H1 (cell line): ENCODE measurements around the gene AGXT2. TPM values are rescaled to one million over a fixed set of nuclear protein-coding genes. Genes with fewer than 3 reads are reported as not detected.

ENCODE experiments used
- CTCF ChIA-PET: fragments of 300-600 bp; sonication (Branson Sonifier 250); formaldehyde crosslinking; loops from one replicate; lab custom pipeline; 2021; ENCODE audit not compliant: partially characterized antibody; lab: Charles Lee
- POLR2A ChIA-PET: fragments of 300-600 bp; sonication (Branson Sonifier 250); formaldehyde crosslinking; loops from one replicate; lab custom pipeline; 2021; ENCODE audit warnings: inconsistent platforms; ENCODE audit not compliant: partially characterized antibody; lab: Charles Lee
- DNase-seq, 2 experiments: peaks; one replicate each; pipeline versions ENCODE4 v3.0.0 to v3.0.0-alpha.2; 2010 to 2022; ENCODE audit warnings: low spot score in 2 of 2, low read depth in 1 of 2, mixed read lengths in 1 of 2
- FAIRE-seq: peaks from 2 replicates; lab custom pipeline; 2011; peaks lifted over from hg19 to GRCh38; lab: Jason Lieb, UNC
- H2AFZ ChIP-seq: 2 replicates; pipeline ENCODE4 v1.8.1; 2012; ENCODE audit warnings: low read length, inconsistent platforms
- H2AK5ac ChIP-seq: 2 replicates; pipeline ENCODE4 v1.6.1; 2013; ENCODE audit warnings: low read depth, low read length
- H2BK120ac ChIP-seq: replicated peaks from 2 replicates; pipeline ENCODE3; 2013; ENCODE audit warnings: low read depth, low read length, inconsistent platforms
- H2BK12ac ChIP-seq: 2 replicates; pipeline ENCODE4 v1.6.1; 2013; ENCODE audit warnings: low read depth, low read length
- H2BK15ac ChIP-seq: 2 replicates; pipeline ENCODE4 v1.6.1; 2013; ENCODE audit warnings: low read length
- H2BK20ac ChIP-seq: 2 replicates; pipeline ENCODE4 v1.6.1; 2013; ENCODE audit warnings: low read length
- H2BK5ac ChIP-seq: 2 replicates; pipeline ENCODE4 v1.6.1; 2013; ENCODE audit warnings: low read depth, low read length
- H3K14ac ChIP-seq: 2 replicates; pipeline ENCODE4 v1.6.1; 2013; ENCODE audit warnings: inconsistent platforms; ENCODE audit not compliant: insufficient read length
- H3K18ac ChIP-seq: 2 replicates; pipeline ENCODE4 v1.6.1; 2013; ENCODE audit warnings: low read length; ENCODE audit errors: extremely low read depth
- H3K23ac ChIP-seq: 2 replicates; pipeline ENCODE4 v1.6.1; 2013; ENCODE audit warnings: inconsistent platforms; ENCODE audit not compliant: insufficient read length
- H3K23me2 ChIP-seq: 2 replicates; pipeline ENCODE4 v1.6.1; 2013; ENCODE audit warnings: low read depth, low read length
- H3K27ac ChIP-seq: 2 replicates; pipeline ENCODE4 v1.6.1; 2011; ENCODE audit warnings: low read depth, low read length, inconsistent platforms
- H3K27me3 ChIP-seq, 4 experiments: replicated peaks in 1 of 4; 1 replicate in 1 of 4; 2 replicates in 3 of 4; pipeline versions ENCODE4 v1.6.1 to v1.8.1; 2011 to 2013; ENCODE audit warnings: low read length in 3 of 4, mild to moderate bottlenecking in 3 of 4, inconsistent platforms in 2 of 4, mixed read lengths in 2 of 4, moderate library complexity in 1 of 4; ENCODE audit not compliant: control insufficient read depth in 3 of 4, insufficient read depth in 3 of 4; ENCODE audit errors: extremely low read depth in 1 of 4
- H3K36me3 ChIP-seq, 4 experiments: 2 replicates each; pipeline versions ENCODE4 v1.6.1 to v1.8.1; 2011 to 2013; ENCODE audit warnings: mild to moderate bottlenecking in 4 of 4, low read length in 3 of 4, moderate library complexity in 2 of 4, control low read depth in 1 of 4, inconsistent platforms in 1 of 4; ENCODE audit not compliant: insufficient read depth in 4 of 4, control insufficient read depth in 2 of 4
- H3K4ac ChIP-seq: replicated peaks from 2 replicates; pipeline ENCODE3; 2013; ENCODE audit warnings: low read length, low read depth, mixed read lengths, inconsistent platforms; ENCODE audit not compliant: insufficient read length
- H3K4me1 ChIP-seq, 4 experiments: replicated peaks in 1 of 4; 1 replicate in 1 of 4; 2 replicates in 3 of 4; pipeline versions ENCODE4 v1.6.1 to v1.8.1; 2011 to 2013; ENCODE audit warnings: low read length in 3 of 4, inconsistent platforms in 2 of 4, mixed read lengths in 1 of 4; ENCODE audit not compliant: insufficient read depth in 4 of 4, control insufficient read depth in 3 of 4
- H3K4me2 ChIP-seq, 2 experiments: 2 replicates each; pipeline versions ENCODE4 v1.6.1 to v1.8.1; 2011 to 2013; ENCODE audit warnings: low read depth in 2 of 2, low read length in 2 of 2, control low read depth in 1 of 2, inconsistent platforms in 1 of 2, mild to moderate bottlenecking in 1 of 2; ENCODE audit not compliant: insufficient read depth in 1 of 2
- H3K4me3 ChIP-seq, 4 experiments: fragments of 200-600, 300-600 bp in 1 of 4; sonication (generic), shearing (Covaris generic), sonication (Bioruptor Twin) in 1 of 4; 2 replicates each; pipeline versions ENCODE4 v1.5.1 to v1.8.1; 2011 to 2016; ENCODE audit warnings: low read length in 4 of 4, low read depth in 3 of 4, control low read depth in 2 of 4, inconsistent platforms in 2 of 4, mild to moderate bottlenecking in 2 of 4, mixed read lengths in 1 of 4, moderate library complexity in 1 of 4; ENCODE audit not compliant: insufficient read depth in 2 of 4; ENCODE audit errors: extremely low read depth in 1 of 4
- H3K56ac ChIP-seq: replicated peaks from 2 replicates; pipeline ENCODE3; 2013; ENCODE audit warnings: low read depth, mild to moderate bottlenecking, mixed read lengths, low read length, inconsistent platforms; ENCODE audit not compliant: insufficient read length
- H3K79me1 ChIP-seq: 2 replicates; pipeline ENCODE4 v1.6.1; 2013; ENCODE audit warnings: low read depth, low read length, control low read depth
- H3K79me2 ChIP-seq, 2 experiments: 2 replicates each; pipeline versions ENCODE4 v1.6.1 to v1.8.1; 2012 to 2013; ENCODE audit warnings: low read length in 2 of 2, mild to moderate bottlenecking in 2 of 2, inconsistent platforms in 1 of 2; ENCODE audit not compliant: insufficient read depth in 2 of 2, control insufficient read depth in 1 of 2
- H3K9ac ChIP-seq, 4 experiments: replicated peaks in 1 of 4; 1 replicate in 1 of 4; 2 replicates in 3 of 4; pipeline versions ENCODE4 v1.6.1 to v1.8.1; 2011 to 2013; ENCODE audit warnings: low read depth in 3 of 4, low read length in 3 of 4, control low read depth in 2 of 4, mild to moderate bottlenecking in 2 of 4, moderate library complexity in 2 of 4, inconsistent platforms in 1 of 4; ENCODE audit errors: extremely low read depth in 1 of 4
- H3K9me3 ChIP-seq, 2 experiments: 2 replicates each; pipeline versions ENCODE4 v1.6.1 to v1.8.1; 2012 to 2013; ENCODE audit warnings: mild to moderate bottlenecking in 2 of 2, moderate library complexity in 2 of 2, control low read depth in 1 of 2, inconsistent platforms in 1 of 2, low read depth in 1 of 2, low read length in 1 of 2, mixed read lengths in 1 of 2; ENCODE audit not compliant: insufficient read depth in 2 of 2
- H4K20me1 ChIP-seq, 2 experiments: replicated peaks in 1 of 2; 2 replicates each; pipeline versions ENCODE3 to v1.8.1; 2011 to 2013; ENCODE audit warnings: inconsistent platforms in 2 of 2, low read length in 2 of 2, mild to moderate bottlenecking in 1 of 2; ENCODE audit not compliant: insufficient read depth in 2 of 2, control insufficient read depth in 1 of 2
- H4K5ac ChIP-seq: 2 replicates; pipeline ENCODE4 v1.6.1; 2013; ENCODE audit warnings: low read length, low read depth, mixed read lengths, inconsistent platforms; ENCODE audit not compliant: insufficient read length
- H4K8ac ChIP-seq: 2 replicates; pipeline ENCODE4 v1.8.0; 2013; ENCODE audit warnings: mild to moderate bottlenecking, moderate library complexity, low read length, inconsistent platforms; ENCODE audit not compliant: insufficient read depth; ENCODE audit errors: extremely low read depth
- H4K91ac ChIP-seq: replicated peaks from 2 replicates; pipeline ENCODE3; 2013; ENCODE audit warnings: low read length, mixed read lengths, inconsistent platforms; ENCODE audit not compliant: insufficient read length
- CHD1 ChIP-seq: IDR thresholded peaks from 2 replicates; pipeline ENCODE4 v1.6.1; 2012; ENCODE audit warnings: low read depth, low read length, improper control_type of control experiment
- EP300 ChIP-seq, 2 experiments: IDR thresholded peaks; 1 replicate in 1 of 2; 2 replicates in 1 of 2; pipeline ENCODE4 v1.6.1; 2011 to 2012; ENCODE audit warnings: low read depth in 2 of 2, low read length in 2 of 2, mild to moderate bottlenecking in 2 of 2, borderline replicate concordance in 1 of 2, inconsistent platforms in 1 of 2, moderate library complexity in 1 of 2
- GABPA ChIP-seq: IDR thresholded peaks from 2 replicates; pipeline ENCODE4 v1.6.1; 2011; ENCODE audit warnings: mild to moderate bottlenecking, low read length, moderate library complexity, borderline replicate concordance; ENCODE audit not compliant: insufficient read depth
- JUND ChIP-seq: IDR thresholded peaks from 2 replicates; pipeline ENCODE4 v1.6.1; 2011; ENCODE audit warnings: mild to moderate bottlenecking, improper control_type of control experiment, low read length
- TCF12 ChIP-seq: IDR thresholded peaks from 2 replicates; pipeline ENCODE4 v1.6.1; 2011; ENCODE audit warnings: low read depth, mild to moderate bottlenecking, low read length
- WGBS, 2 experiments: shearing (Covaris generic) in 1 of 2; methylation state at CpG; one replicate each; pipeline versions ENCODE4 v1.1.6 to v1.1.7; 2013 to 2015; ENCODE audit warnings: low lambda C conversion rate in 2 of 2, mixed read lengths in 2 of 2, inconsistent platforms in 1 of 2, low coverage in 1 of 2, missing lambda C conversion rate in 1 of 2; ENCODE audit not compliant: insufficient replicate concordance in 2 of 2, insufficient coverage in 1 of 2, insufficient read length in 1 of 2; ENCODE audit errors: extremely low coverage in 1 of 2, missing lambda C conversion rate in 1 of 2; 5-methylcytosine and 5-hydroxymethylcytosine counted together
- polyA plus RNA-seq, 7 experiments: library from polyadenylated mRNA; depleted of rRNA in 3 of 7; stranded (reverse) in 5 of 7; unstranded in 2 of 7; fragments of >200 nt in 5 of 7; fragments of 200-250 nt in 2 of 7; gene quantifications; 1 replicate in 5 of 7; 2 replicates in 1 of 7; 4 replicates in 1 of 7; pipeline versions ENCODE4 v1.2.1 to v1.2.3, GENCODE V29; 2011 to 2013; ENCODE audit warnings: missing spikeins in 2 of 7, mixed read lengths in 2 of 7
- total RNA-seq: library from RNA; stranded (reverse); fragmentation: NEBNext Ultra II Directional; extraction: Animal tissue kit (Norgen Biotek cat#: 25700); gene quantifications from 2 replicates; pipeline ENCODE4 v1.2.1, GENCODE V29; 2021

AGXT2 gene
- total and polyA plus RNA-seq, 2 of the 8 experiments (the other 6 are each of a cell fraction or from before 2014, with no cell fraction given): not detected

DNA sequence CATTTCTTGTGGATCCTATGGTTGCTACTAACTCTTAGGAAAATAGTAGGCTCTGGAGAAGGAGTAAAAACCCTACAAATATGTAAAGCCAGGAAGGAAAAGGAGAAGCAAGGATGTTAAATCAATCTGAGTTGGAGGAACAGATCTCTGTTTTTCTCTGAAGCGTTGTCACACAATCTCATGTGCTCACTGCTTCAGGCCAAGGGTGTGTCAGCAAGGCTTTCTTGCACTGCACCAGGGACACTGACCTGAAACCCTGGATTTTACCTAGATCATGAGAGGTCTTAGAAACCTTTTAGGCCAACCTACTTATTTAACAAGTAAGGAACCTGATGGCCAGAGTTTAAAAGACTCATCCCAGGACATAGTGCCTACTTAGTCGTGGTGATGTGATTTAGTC, 12.5 kb upstream of the AGXT2 start:
- Histone ChIP-seq H3K9me3 (no peaks in the 10 kb centered on the region), H3K27me3 (no peaks in the 10 kb centered on the region), H3K23me2 (no peaks in the 10 kb centered on the region), H3K36me3 (no peaks in the 10 kb centered on the region), H2BK20ac (no peak overlapping the region), H3K27ac (no peak overlapping the region), H4K8ac (no peak overlapping the region), H3K79me2 (no peaks in the 10 kb centered on the region), H3K4ac (no peak overlapping the region), H3K4me1 (peaks cover 0 to under 1% (median 0%) of the 10 kb centered on the region in 4 experiments; a peak in 1 of 7 replicates), H2AK5ac (no peak overlapping the region), H2BK120ac (no peak overlapping the region), H2BK12ac (no peak overlapping the region), H3K14ac (no peak overlapping the region), H3K4me3 (no peak overlapping the region), H2BK15ac (no peak overlapping the region), H3K18ac (no peak overlapping the region), H3K56ac (no peak overlapping the region), H3K23ac (no peak overlapping the region), H2BK5ac (no peak overlapping the region), H4K20me1 (no peaks in the 10 kb centered on the region), H3K9ac (no peak overlapping the region), H3K79me1 (no peaks in the 10 kb centered on the region), H4K91ac (no peak overlapping the region), H2AFZ (no peak overlapping the region), H4K5ac (no peak overlapping the region), H3K4me2 (no peak overlapping the region)
- CTCF ChIA-PET: interaction anchor here (0.6 kb wide), 1 partner anchor 642 kb away, joined by 3 read pairs; no protein-coding TSS in a partner anchor
- POLR2A ChIA-PET: no interaction called here
- 78% methylated on average over 2 of the region's 2 CpGs; no CpG with 5 or more reads in 1 of the 2 experiments for WGBS, 2 experiments
- TF ChIP-seq GABPA (no peak), JUND (no peak), EP300 (IDR thresholded peaks at IDR 0.05; ENCODE audit: borderline replicate concordance in 1 of 2, low read depth in 2 of 2, low read length in 2 of 2) (no peak), CHD1 (no peak), TCF12 (no peak)
- FAIRE-seq: no peak
- DNase-seq: no peak
